ENCODE measurements around the gene SOX18.

GRCh38 chr20:64065974-64066343 lies 16.5 kb upstream of the SOX18 start:
- TF ChIP-seq, protein P1, sequence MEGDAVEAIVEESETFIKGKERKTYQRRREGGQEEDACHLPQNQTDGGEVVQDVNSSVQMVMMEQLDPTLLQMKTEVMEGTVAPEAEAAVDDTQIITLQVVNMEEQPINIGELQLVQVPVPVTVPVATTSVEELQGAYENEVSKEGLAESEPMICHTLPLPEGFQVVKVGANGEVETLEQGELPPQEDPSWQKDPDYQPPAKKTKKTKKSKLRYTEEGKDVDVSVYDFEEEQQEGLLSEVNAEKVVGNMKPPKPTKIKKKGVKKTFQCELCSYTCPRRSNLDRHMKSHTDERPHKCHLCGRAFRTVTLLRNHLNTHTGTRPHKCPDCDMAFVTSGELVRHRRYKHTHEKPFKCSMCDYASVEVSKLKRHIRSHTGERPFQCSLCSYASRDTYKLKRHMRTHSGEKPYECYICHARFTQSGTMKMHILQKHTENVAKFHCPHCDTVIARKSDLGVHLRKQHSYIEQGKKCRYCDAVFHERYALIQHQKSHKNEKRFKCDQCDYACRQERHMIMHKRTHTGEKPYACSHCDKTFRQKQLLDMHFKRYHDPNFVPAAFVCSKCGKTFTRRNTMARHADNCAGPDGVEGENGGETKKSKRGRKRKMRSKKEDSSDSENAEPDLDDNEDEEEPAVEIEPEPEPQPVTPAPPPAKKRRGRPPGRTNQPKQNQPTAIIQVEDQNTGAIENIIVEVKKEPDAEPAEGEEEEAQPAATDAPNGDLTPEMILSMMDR (IDR thresholded peaks at IDR 0.05; ENCODE audit: low read depth, low read length): no peak
- TF ChIP-seq POLR2A (IDR thresholded peaks at IDR 0.05; ENCODE audit: extremely low read depth, insufficient read length) (no peak), MAX (IDR thresholded peaks at IDR 0.05; ENCODE audit: low read depth, low read length) (peak; percentile 28; the same call in 1 of the 2 replicates)
